Measurements from ENCODE around the gene MLH1. TPM values are rescaled to one million over a fixed set of nuclear protein-coding genes. Genes with fewer than 3 reads are reported as not detected.

Gene MLH1
- polyA plus RNA-seq, 1 of the 3 experiments (the other 2 are of a cell fraction), result 24.0 TPM

DNA sequence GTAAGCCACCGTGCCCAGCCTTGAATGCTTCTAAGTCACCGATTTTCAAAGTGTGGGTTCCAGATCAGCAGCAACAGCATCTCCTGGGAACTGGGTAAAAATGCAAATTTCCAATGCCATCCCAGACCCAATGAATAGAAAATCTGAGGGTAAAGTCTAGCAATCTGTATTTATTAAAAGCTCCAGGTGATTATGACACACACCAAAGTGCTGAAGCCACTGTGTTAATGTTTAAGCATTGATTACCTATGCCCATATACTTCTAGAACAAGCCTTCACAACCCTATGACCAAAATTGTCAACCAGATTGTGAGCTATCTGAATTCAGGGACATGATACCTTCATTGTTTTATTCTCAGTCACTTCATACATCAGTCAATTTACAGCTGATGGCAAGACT is 94.6 kb downstream of the MLH1 start:
- TF ChIP-seq FOXJ3 (CRISPR knock-in tag; IDR thresholded peaks at IDR 0.05) (no peak), ELF1 (IDR thresholded peaks at IDR 0.05) (no peak)
- peaks cover 26% of the 10 kb centered on the region; the same call in 1 of the 2 replicates for H3K79me2 ChIP-seq (ENCODE audit: insufficient read depth)
- CTCF ChIA-PET, result interaction anchor here (1.3 kb wide), 1 partner anchor 130 kb away, joined by 3 read pairs; no protein-coding TSS in a partner anchor
- H3F3A ChIP-seq (replicated peaks; ENCODE audit: insufficient read depth), result no peaks in the 10 kb centered on the region
- WGBS (ENCODE audit: low lambda C conversion rate), result 100% methylated on average over 2 of the region's 2 CpGs
- POLR2A ChIA-PET, result no interaction called here
- H3K4me3 ChIP-seq (ENCODE audit: low read depth in 2 of 2, low read length in 1 of 2), result no peak overlapping the region
- no peak overlapping the region for H3K27ac ChIP-seq (ENCODE audit: low read depth in 2 of 2, low read length in 1 of 2)
- H3K36me3 ChIP-seq (replicated peaks in 1 of 2; ENCODE audit: control insufficient read depth in 1 of 2, insufficient read depth in 2 of 2, low read length in 1 of 2), result peaks cover 7 to 48% of the 10 kb centered on the region in 2 experiments
- no peaks in the 10 kb centered on the region for H4K20me1 ChIP-seq (ENCODE audit: insufficient read depth)
- H3K4me2 ChIP-seq, result no peak overlapping the region
- no peaks in the 10 kb centered on the region for H3K9me2 ChIP-seq
- H3K27me3 ChIP-seq (ENCODE audit: insufficient read depth), result no peaks in the 10 kb centered on the region
- DNase-seq, result no peak
- no peaks in the 10 kb centered on the region for H3K4me1 ChIP-seq (ENCODE audit: control insufficient read depth in 1 of 2, insufficient read depth in 2 of 2, low read depth in 1 of 2, low read length in 1 of 2)
- no peak overlapping the region for H2AFZ ChIP-seq (ENCODE audit: low read depth)
- H3K9ac ChIP-seq, result no peak overlapping the region
- no peaks in the 10 kb centered on the region for H3K9me3 ChIP-seq

DNA sequence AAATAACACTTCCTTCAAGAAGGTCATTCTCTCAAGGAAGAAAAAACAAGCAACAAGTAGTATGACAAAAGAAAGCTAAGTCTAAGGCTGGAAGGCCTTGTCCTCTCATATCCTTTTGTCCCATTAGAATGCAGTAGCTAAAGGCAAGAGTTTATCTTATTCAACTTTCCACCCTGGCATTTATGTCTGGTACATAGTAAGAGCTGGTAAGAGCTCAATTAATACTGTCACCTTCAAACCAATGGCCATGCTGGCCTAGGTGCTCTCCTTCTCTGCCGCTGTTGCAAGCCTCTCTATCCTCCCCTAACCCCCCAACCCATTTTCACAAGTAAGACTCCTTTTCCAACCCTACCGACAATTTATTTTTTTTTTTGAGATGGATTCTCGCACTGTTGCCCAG is 99.2 kb downstream of the MLH1 start:
- Histone ChIP-seq H3K27me3 (ENCODE audit: insufficient read depth) (no peaks in the 10 kb centered on the region), H2AFZ (ENCODE audit: low read depth) (no peak overlapping the region), H3K36me3 (replicated peaks in 1 of 2; ENCODE audit: control insufficient read depth in 1 of 2, insufficient read depth in 2 of 2, low read length in 1 of 2) (peaks cover 5 to 49% of the 10 kb centered on the region in 2 experiments), H3K27ac (ENCODE audit: low read depth in 2 of 2, low read length in 1 of 2) (peak overlapping the region in 1 of 2 experiments; percentile 98; a peak in 1 of 4 replicates), H3K9ac (no peak overlapping the region), H3K9me3 (no peaks in the 10 kb centered on the region), H3K4me1 (ENCODE audit: control insufficient read depth in 1 of 2, insufficient read depth in 2 of 2, low read depth in 1 of 2, low read length in 1 of 2) (peaks cover 0 to 39% of the 10 kb centered on the region in 2 experiments; a peak in 3 of 4 replicates), H3K79me2 (ENCODE audit: insufficient read depth) (peaks cover 36% of the 10 kb centered on the region; the same call in 1 of the 2 replicates), H3K4me3 (ENCODE audit: low read depth in 2 of 2, low read length in 1 of 2) (no peak overlapping the region), H3K9me2 (no peaks in the 10 kb centered on the region), H4K20me1 (ENCODE audit: insufficient read depth) (no peaks in the 10 kb centered on the region), H3K4me2 (no peak overlapping the region), H3F3A (replicated peaks; ENCODE audit: insufficient read depth) (peaks cover 38% of the 10 kb centered on the region)
- TF ChIP-seq POLR2AphosphoS5 (IDR thresholded peaks at IDR 0.05; ENCODE audit: low read depth, low read length), result no peak
- TF ChIP-seq, protein P1, sequence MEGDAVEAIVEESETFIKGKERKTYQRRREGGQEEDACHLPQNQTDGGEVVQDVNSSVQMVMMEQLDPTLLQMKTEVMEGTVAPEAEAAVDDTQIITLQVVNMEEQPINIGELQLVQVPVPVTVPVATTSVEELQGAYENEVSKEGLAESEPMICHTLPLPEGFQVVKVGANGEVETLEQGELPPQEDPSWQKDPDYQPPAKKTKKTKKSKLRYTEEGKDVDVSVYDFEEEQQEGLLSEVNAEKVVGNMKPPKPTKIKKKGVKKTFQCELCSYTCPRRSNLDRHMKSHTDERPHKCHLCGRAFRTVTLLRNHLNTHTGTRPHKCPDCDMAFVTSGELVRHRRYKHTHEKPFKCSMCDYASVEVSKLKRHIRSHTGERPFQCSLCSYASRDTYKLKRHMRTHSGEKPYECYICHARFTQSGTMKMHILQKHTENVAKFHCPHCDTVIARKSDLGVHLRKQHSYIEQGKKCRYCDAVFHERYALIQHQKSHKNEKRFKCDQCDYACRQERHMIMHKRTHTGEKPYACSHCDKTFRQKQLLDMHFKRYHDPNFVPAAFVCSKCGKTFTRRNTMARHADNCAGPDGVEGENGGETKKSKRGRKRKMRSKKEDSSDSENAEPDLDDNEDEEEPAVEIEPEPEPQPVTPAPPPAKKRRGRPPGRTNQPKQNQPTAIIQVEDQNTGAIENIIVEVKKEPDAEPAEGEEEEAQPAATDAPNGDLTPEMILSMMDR (IDR thresholded peaks at IDR 0.05), result no peak
- TF ChIP-seq, protein P2, sequence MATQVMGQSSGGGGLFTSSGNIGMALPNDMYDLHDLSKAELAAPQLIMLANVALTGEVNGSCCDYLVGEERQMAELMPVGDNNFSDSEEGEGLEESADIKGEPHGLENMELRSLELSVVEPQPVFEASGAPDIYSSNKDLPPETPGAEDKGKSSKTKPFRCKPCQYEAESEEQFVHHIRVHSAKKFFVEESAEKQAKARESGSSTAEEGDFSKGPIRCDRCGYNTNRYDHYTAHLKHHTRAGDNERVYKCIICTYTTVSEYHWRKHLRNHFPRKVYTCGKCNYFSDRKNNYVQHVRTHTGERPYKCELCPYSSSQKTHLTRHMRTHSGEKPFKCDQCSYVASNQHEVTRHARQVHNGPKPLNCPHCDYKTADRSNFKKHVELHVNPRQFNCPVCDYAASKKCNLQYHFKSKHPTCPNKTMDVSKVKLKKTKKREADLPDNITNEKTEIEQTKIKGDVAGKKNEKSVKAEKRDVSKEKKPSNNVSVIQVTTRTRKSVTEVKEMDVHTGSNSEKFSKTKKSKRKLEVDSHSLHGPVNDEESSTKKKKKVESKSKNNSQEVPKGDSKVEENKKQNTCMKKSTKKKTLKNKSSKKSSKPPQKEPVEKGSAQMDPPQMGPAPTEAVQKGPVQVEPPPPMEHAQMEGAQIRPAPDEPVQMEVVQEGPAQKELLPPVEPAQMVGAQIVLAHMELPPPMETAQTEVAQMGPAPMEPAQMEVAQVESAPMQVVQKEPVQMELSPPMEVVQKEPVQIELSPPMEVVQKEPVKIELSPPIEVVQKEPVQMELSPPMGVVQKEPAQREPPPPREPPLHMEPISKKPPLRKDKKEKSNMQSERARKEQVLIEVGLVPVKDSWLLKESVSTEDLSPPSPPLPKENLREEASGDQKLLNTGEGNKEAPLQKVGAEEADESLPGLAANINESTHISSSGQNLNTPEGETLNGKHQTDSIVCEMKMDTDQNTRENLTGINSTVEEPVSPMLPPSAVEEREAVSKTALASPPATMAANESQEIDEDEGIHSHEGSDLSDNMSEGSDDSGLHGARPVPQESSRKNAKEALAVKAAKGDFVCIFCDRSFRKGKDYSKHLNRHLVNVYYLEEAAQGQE (IDR thresholded peaks at IDR 0.05; ENCODE audit: low read depth, low read length), result no peak
- TF ChIP-seq FOXM1 (IDR thresholded peaks at IDR 0.05; ENCODE audit: low read depth), result no peak
- TF ChIP-seq GATA2 (CRISPR knock-in tag; IDR thresholded peaks at IDR 0.05), result no peak
- TF ChIP-seq RFX5 (IDR thresholded peaks at IDR 0.05; ENCODE audit: low read length), result no peak
- TF ChIP-seq, protein P3, sequence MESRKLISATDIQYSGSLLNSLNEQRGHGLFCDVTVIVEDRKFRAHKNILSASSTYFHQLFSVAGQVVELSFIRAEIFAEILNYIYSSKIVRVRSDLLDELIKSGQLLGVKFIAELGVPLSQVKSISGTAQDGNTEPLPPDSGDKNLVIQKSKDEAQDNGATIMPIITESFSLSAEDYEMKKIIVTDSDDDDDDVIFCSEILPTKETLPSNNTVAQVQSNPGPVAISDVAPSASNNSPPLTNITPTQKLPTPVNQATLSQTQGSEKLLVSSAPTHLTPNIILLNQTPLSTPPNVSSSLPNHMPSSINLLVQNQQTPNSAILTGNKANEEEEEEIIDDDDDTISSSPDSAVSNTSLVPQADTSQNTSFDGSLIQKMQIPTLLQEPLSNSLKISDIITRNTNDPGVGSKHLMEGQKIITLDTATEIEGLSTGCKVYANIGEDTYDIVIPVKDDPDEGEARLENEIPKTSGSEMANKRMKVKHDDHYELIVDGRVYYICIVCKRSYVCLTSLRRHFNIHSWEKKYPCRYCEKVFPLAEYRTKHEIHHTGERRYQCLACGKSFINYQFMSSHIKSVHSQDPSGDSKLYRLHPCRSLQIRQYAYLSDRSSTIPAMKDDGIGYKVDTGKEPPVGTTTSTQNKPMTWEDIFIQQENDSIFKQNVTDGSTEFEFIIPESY (IDR thresholded peaks at IDR 0.05; ENCODE audit: borderline replicate concordance, low read depth), result no peak
- TF ChIP-seq, protein P4, sequence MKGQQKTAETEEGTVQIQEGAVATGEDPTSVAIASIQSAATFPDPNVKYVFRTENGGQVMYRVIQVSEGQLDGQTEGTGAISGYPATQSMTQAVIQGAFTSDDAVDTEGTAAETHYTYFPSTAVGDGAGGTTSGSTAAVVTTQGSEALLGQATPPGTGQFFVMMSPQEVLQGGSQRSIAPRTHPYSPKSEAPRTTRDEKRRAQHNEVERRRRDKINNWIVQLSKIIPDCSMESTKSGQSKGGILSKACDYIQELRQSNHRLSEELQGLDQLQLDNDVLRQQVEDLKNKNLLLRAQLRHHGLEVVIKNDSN (IDR thresholded peaks at IDR 0.05; ENCODE audit: borderline replicate concordance, low read depth), result no peak
- TF ChIP-seq TCF12 (IDR thresholded peaks at IDR 0.05), result no peak
- no peak for TF ChIP-seq NRF1 (IDR thresholded peaks at IDR 0.05; ENCODE audit: low read depth, low read length)
- TF ChIP-seq RXRA (IDR thresholded peaks at IDR 0.05; ENCODE audit: borderline replicate concordance, low read depth), result no peak
- TF ChIP-seq MXI1 (IDR thresholded peaks at IDR 0.05; ENCODE audit: low read depth, low read length), result no peak
- TF ChIP-seq JUND (IDR thresholded peaks at IDR 0.05), result no peak
- TF ChIP-seq TAF1 (IDR thresholded peaks at IDR 0.05; ENCODE audit: borderline replicate concordance, low read depth, low read length), result no peak
- TF ChIP-seq EZH2phosphoT487 (IDR thresholded peaks at IDR 0.05; ENCODE audit: borderline replicate concordance, low read depth), result no peak
- TF ChIP-seq MEF2A (IDR thresholded peaks at IDR 0.05; ENCODE audit: borderline replicate concordance, low read depth), result no peak
- TF ChIP-seq, protein P5, sequence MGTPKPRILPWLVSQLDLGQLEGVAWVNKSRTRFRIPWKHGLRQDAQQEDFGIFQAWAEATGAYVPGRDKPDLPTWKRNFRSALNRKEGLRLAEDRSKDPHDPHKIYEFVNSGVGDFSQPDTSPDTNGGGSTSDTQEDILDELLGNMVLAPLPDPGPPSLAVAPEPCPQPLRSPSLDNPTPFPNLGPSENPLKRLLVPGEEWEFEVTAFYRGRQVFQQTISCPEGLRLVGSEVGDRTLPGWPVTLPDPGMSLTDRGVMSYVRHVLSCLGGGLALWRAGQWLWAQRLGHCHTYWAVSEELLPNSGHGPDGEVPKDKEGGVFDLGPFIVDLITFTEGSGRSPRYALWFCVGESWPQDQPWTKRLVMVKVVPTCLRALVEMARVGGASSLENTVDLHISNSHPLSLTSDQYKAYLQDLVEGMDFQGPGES (IDR thresholded peaks at IDR 0.05; ENCODE audit: low read depth, low read length), result no peak
- ChIA-PET POLR2A (no interaction called here), CTCF (no interaction called here)
- WGBS (ENCODE audit: low lambda C conversion rate), result 98% methylated on average over 3 of the region's 3 CpGs
- DNase-seq, result no peak
